ENCODE data around the gene GPR84.
"Not testable (repeated sequence)": the region's sequence is repeated elsewhere in the genome, so short reads cannot be mapped to it uniquely, and the experiment has no call there.

Gene GPR84

GRCh38 chr12:54354271-54354670 lies 10.0 kb downstream of the GPR84 start:
- DNase-seq, result not testable (repeated sequence)

- DNase-seq, result no peak
These were observed 11.1 kb downstream of the GPR84 start for GRCh38 chr12:54352891-54353874.

GRCh38 chr12:54352022-54352531 lies 12.2 kb downstream of the GPR84 start:
- no peak for DNase-seq

GRCh38 chr12:54351341-54351740 lies 12.9 kb downstream of the GPR84 start:
- no peak for DNase-seq

GRCh38 chr12:54350743-54351142 lies 13.5 kb downstream of the GPR84 start:
- no peak for DNase-seq

- no peak for DNase-seq
These were observed 14.6 kb downstream of the GPR84 start for GRCh38 chr12:54349679-54350078.

GRCh38 chr12:54349036-54349435 lies 15.2 kb downstream of the GPR84 start:
- DNase-seq, result no peak

- DNase-seq, result no peak
These were observed 22.6 kb downstream of the GPR84 start for GRCh38 chr12:54341378-54342300.

- DNase-seq, result no peak
These were observed 23.4 kb downstream of the GPR84 start for GRCh38 chr12:54340846-54341245.

GRCh38 chr12:54338698-54339296 lies 25.5 kb downstream of the GPR84 start:
- DNase-seq, result no peak

- DNase-seq, result no peak
These were observed 26.2 kb downstream of the GPR84 start for GRCh38 chr12:54337854-54338650.

- no peak for DNase-seq
These were observed 26.9 kb downstream of the GPR84 start for GRCh38 chr12:54337280-54337842.

GRCh38 chr12:54333420-54334034 lies 30.8 kb downstream of the GPR84 start:
- no peak for DNase-seq

- no peak for DNase-seq
These were observed 32.8 kb downstream of the GPR84 start for GRCh38 chr12:54331461-54331860.

GRCh38 chr12:54330442-54330841 lies 33.8 kb downstream of the GPR84 start:
- DNase-seq, result no peak

- no peak for DNase-seq
These were observed 34.5 kb downstream of the GPR84 start for GRCh38 chr12:54329759-54330158.

- DNase-seq, result no peak
These were observed 35.5 kb downstream of the GPR84 start for GRCh38 chr12:54328595-54329337.

GRCh38 chr12:54325442-54326109 lies 38.7 kb downstream of the GPR84 start:
- DNase-seq, result not testable (repeated sequence)

- peak; percentile 91 for DNase-seq
These were observed 39.5 kb downstream of the GPR84 start, which contains the start of gene COPZ1 for GRCh38 chr12:54324617-54325441. TSS of gene COPZ1 (plus strand) at chr12:54325131. CDS start at chr12:54325164, 33 bp downstream.
